PC-9 (cell line): ENCODE measurements around the gene ZNF81.

Source experiments
- CTCF ChIP-seq: fragments of 200-600 bp; sonication (generic); conservative IDR thresholded peaks from 2 replicates; pipeline ENCODE4 v1.6.1; 2017; ENCODE audit warnings: mixed run types, antibody characterized with exemption, mild to moderate bottlenecking, moderate library complexity
- EZH2 ChIP-seq: fragments of 200-600 bp; sonication (generic); IDR thresholded peaks from 2 replicates; pipeline ENCODE4 v1.8.0; 2017; ENCODE audit warnings: antibody characterized with exemption, low read depth

- TF ChIP-seq CTCF = no peak
- no peak for TF ChIP-seq EZH2
These were observed 40.2 kb upstream of the ZNF81 start for GRCh38 chrX:47796433-47796906.
